HPDE6-E6E7 (cell line): ENCODE data around the gene MLC1.
A peak's percentile ranks its signal among the peaks of the same experiment; 100 is the strongest.
"Not testable (repeated sequence)": the region's sequence is repeated elsewhere in the genome, so short reads cannot be mapped to it uniquely, and the experiment has no call there.

ENCODE experiments used
- DNase-seq: peaks from one replicate; pipeline ENCODE4 v3.0.0; 2011; ENCODE audit warnings: missing footprints; ENCODE audit errors: extremely low spot score

The MLC1 gene

DNA sequence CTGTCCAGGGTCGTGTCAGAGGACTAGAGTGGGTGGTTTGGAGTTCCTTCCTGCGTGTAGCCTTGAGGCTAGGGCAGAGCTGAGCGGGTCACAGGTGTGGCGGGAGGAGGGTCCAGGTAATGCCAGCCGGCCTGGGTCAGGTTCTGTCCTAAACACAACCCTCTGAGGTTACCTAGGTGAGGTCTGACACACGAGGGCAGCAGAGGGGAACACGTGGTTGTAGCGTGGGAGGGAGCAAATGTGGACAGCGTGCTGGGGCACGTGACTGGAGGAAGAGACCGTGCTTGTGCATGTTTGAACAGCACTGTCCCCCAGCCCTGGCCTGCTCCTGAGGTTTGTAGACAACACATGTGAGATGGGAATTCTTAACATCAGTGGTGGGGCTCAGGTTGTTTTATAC is 17.7 kb upstream of the MLC1 start:
- peak; percentile 82 for DNase-seq

GRCh38 chr22:50101870-50102565 is 16.8 kb upstream of the MLC1 start:
- no peak for DNase-seq

GRCh38 chr22:50098052-50098451 is 12.8 kb upstream of the MLC1 start:
- no peak for DNase-seq

GRCh38 chr22:50092342-50092741 is 7.1 kb upstream of the MLC1 start:
- no peak for DNase-seq

- DNase-seq, result no peak
These were observed 6.0 kb upstream of the MLC1 start for GRCh38 chr22:50091092-50091768.

DNA sequence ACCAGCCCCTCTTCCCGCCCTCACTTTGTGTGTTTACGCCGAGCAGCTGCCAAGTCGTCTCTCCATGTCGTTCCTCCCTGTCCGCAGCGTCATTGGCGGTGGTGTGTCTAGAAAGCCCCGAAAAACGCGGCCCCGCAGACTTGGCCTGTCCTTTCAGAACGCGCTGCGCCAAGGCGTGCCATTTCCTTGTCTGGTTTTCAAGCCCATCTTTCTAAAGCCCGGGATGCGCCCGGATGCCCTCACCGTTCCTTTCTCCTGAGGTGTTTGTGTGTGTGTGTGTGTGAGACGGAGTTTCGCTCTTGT is 5.1 kb upstream of the MLC1 start:
- DNase-seq, result no peak

DNA sequence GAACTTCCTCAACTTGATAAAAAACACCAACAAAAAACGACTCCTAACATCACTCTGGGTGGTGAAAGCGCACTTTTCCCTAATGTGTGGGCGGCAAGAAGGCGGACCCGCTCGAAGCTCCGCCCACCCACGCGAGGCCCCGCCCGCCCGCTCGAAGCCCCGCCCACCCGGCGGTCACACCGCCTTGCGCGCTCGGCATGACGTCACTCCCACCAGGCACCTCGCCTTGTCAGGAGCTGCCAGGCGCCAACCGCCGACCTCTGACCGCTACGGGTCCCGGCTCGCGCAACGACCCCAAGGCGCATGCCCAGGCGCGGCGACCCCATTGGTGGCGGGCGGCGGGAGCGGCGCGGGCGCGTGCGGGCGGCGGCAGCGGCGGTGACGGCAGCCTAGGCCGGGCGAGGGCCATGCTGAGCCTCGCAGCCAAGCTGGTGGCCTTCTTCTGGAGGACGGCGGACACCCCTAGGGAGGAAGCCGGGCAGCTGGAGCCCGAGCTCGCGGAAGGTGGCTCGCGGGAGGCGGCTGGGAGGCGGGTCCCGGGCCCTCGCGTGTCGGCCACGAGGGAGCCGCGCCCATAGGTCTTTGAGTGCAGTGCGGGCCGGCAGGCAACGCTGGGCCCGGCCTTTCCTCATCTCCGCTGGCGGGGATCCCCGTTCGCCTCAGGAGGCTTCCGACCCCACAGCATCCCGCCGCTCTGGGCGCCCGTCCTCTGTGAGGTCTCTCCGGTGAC is 4.6 kb upstream of the MLC1 start, which contains the start of gene MOV10L1:
TSS of gene MOV10L1 (plus strand) at position 325 of the 730 bp plus-strand sequence. CDS start at position 408, 83 bp downstream.
- no peak for DNase-seq

DNA sequence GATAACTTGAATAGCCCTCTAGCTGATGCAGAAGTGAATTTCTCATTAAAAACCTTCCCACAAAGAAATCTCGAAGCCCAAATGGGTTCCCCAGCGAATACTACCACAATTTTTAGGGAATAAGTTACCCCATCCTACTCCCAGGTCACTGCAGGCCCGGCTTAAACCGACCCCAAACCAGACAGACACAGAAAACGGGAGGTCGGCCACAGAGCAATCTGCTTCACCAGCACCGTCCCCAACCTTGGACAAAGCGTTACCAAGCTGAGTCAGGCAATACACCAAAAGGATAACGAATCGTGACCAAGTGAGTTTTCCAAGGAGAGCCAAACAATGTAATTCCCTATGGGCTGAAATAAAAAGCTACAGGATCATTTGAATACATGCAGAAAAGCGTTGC is 4.0 kb upstream of the MLC1 start:
- no peak for DNase-seq

GRCh38 chr22:50088096-50088495 is 2.9 kb upstream of the MLC1 start:
- no peak for DNase-seq

GRCh38 chr22:50087646-50088045 is 2.4 kb upstream of the MLC1 start:
- DNase-seq, result no peak

GRCh38 chr22:50086975-50087374 is 1.7 kb upstream of the MLC1 start:
- not testable (repeated sequence) for DNase-seq

DNA sequence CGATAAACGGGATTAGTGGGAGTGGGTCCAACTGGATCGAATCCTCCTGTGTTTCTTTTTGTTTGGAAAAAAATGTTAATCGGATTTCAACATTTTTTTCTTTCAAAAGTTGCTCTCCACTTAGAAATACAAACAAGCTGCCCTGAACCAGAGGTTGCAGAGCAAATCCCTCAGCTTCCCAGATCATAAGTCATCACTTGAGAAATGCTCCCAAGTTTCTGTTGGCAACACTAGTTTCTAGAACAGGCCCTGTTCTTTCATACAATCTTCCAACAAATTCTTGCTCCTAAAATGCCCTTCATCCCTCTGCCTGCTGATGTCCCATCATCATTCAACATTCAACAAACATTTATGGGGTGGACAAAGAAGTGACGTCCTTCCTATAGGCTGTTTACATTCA is 1.3 kb upstream of the MLC1 start:
- DNase-seq, result no peak

- no peak for DNase-seq
These were observed 608 bp downstream of the MLC1 start for GRCh38 chr22:50084614-50085021.

DNA sequence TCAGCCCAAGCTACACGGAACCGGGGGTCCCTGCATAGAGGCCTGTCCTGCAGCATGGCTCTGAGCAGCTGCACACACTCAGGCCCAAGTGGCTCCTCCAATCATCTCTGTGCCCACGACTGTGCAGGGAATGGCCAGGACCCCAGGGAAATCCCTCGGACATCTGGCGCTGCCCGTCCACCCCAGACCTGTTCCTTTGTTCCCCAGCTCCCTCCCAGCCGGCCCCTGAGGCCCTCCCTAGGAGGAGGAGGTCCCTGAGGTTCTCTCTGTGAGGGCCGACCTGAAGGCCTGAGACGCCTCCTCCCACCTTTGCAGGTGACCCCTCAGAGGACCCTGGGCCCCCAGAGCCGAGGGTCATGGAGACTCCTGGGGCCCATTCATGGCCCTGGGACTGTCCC is 1.1 kb downstream of the MLC1 start:
- DNase-seq, result no peak

DNA sequence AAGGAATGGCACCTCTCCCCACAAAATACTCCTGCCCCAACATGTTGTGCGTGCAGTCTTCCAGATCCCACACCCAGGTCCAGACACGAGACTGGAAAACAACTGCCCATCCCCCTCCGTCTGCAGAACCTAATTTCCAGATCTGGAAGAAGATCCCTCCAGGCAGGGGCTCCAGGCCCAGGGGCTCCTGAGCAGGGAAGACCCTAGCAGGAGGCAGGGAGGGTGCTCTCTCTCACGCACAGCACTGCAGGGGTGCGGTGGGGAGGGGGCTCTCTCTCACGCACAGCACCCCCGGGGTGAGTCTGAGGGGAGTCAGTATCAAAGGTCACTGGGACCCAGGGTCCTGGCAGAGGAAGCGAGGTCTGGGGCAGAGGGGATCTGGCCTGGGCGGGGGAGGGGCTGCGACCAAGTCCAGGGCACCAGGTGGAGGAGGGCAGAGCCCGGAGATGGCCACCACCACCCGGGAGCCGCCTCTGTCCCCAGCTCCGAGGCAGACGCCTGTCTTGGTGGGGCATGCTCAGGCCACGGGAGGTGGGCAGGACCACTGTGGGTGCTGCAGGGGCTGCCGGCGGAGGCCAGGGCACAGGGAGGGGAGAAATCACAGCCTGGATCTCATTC is 1.7 kb downstream of the MLC1 start:
- peak; percentile 52 for DNase-seq

- DNase-seq, result peak; percentile 44
These were observed 2.2 kb downstream of the MLC1 start for GRCh38 chr22:50082961-50083461.

GRCh38 chr22:50082197-50082715 is 3.0 kb downstream of the MLC1 start:
- DNase-seq, result no peak

- no peak for DNase-seq
These were observed 3.6 kb downstream of the MLC1 start for GRCh38 chr22:50081426-50082196.

- DNase-seq, result no peak
These were observed 5.2 kb downstream of the MLC1 start for GRCh38 chr22:50080077-50080465.

- no peak for DNase-seq
These were observed 6.5 kb downstream of the MLC1 start for GRCh38 chr22:50078761-50079160.

DNA sequence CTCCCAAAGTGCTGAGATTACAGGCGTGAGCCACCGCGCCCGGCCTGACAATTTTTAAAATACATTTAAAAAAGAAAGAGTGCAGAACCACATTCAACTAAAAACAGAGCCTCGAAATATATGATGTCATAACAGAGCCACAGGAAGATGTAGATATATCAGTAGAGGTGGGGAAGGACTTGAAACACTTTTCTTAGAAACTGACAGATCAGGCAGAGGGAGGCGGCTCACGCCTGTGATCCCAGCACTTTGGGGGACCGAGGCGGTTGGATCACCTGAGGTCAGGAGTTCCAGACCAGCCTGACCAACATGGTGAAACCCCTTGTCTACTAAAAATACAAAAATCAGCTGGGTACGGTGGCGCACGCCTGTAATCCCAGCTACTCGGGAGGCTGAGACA is 7.0 kb downstream of the MLC1 start:
- no peak for DNase-seq
